Panc1 (cell line): Measurements from ENCODE around the gene LILRA2. TPM values are rescaled to one million over a fixed set of nuclear protein-coding genes. Genes with fewer than 3 reads are reported as not detected.
"Not testable (repeated sequence)": the region's sequence is repeated elsewhere in the genome, so short reads cannot be mapped to it uniquely, and the experiment has no call there.

ENCODE experiments used
- ATAC-seq: fragments of 200-7000 bp; cut with Tn5 transposase; 2 replicates; pipeline ENCODE4 v1.9.1; 2020; ENCODE audit warnings: mild to moderate bottlenecking, moderate library complexity
- BruUV-seq: library from RNA; stranded (reverse); fragments of 400-500 nt; replicated peaks from 2 replicates; lab custom pipeline; 2021; lab: Mats Ljungman, UMichigan
- CTCF ChIA-PET: fragments of 300-600 bp; sonication (Branson Sonifier 250); formaldehyde crosslinking; loops from one replicate; lab custom pipeline; 2022; ENCODE audit warnings: antibody characterized with exemption; lab: Charles Lee
- POLR2A ChIA-PET: fragments of 300-600 bp; sonication (Branson Sonifier 250); formaldehyde crosslinking; loops from one replicate; lab custom pipeline; 2022; ENCODE audit warnings: antibody characterized with exemption; lab: Charles Lee
- DNase-seq: peaks from one replicate; pipeline ENCODE4 v3.0.0-alpha.2; 2010; ENCODE audit warnings: low read depth, low spot score
- H3K27ac ChIP-seq: 2 replicates; pipeline ENCODE4 v1.5.1; 2011; ENCODE audit warnings: mild to moderate bottlenecking, low read length, inconsistent platforms
- H3K27me3 ChIP-seq: fragments of 200-500 bp; sonication (Bioruptor generic); 2 replicates; pipeline ENCODE4 v1.6.0; 2014; ENCODE audit warnings: low read length, inconsistent platforms; ENCODE audit not compliant: control insufficient read depth, insufficient read depth
- H3K36me3 ChIP-seq: fragments of 200-500 bp; sonication (Bioruptor generic); 2 replicates; pipeline ENCODE4 v1.5.1; 2014; ENCODE audit warnings: inconsistent platforms, mild to moderate bottlenecking, low read length, moderate library complexity; ENCODE audit not compliant: control insufficient read depth, insufficient read depth
- H3K4me1 ChIP-seq: 2 replicates; pipeline ENCODE4 v1.5.1; 2011; ENCODE audit warnings: inconsistent platforms, mild to moderate bottlenecking, low read length, moderate library complexity; ENCODE audit not compliant: control insufficient read depth, insufficient read depth
- H3K4me3 ChIP-seq, 2 experiments: 2 replicates each; pipeline ENCODE4 v1.5.1; 2011 to 2012; ENCODE audit warnings: low read depth in 2 of 2, low read length in 2 of 2, mild to moderate bottlenecking in 2 of 2, inconsistent platforms in 1 of 2, moderate library complexity in 1 of 2
- H3K9me3 ChIP-seq: fragments of 200-500 bp; sonication (Bioruptor generic); 2 replicates; pipeline ENCODE4 v1.5.1; 2014; ENCODE audit warnings: low read depth, mild to moderate bottlenecking, inconsistent platforms, low read length, moderate library complexity; ENCODE audit not compliant: control insufficient read depth, insufficient read depth
- POLR2AphosphoS5 ChIP-seq: IDR thresholded peaks from 2 replicates; pipeline ENCODE4 v1.6.1; 2012; ENCODE audit warnings: mild to moderate bottlenecking, low read depth, low read length, moderate library complexity
- REST ChIP-seq, 2 experiments: IDR thresholded peaks; 2 replicates each; pipeline ENCODE4 v1.6.1; 2011 to 2012; ENCODE audit warnings: low read depth in 2 of 2, control low read depth in 1 of 2, low read length in 1 of 2, mild to moderate bottlenecking in 1 of 2, moderate library complexity in 1 of 2; ENCODE audit not compliant: insufficient read depth in 1 of 2
- SIN3A ChIP-seq: IDR thresholded peaks from 2 replicates; pipeline ENCODE4 v1.6.1; 2012; ENCODE audit warnings: low read depth, mild to moderate bottlenecking, low read length, moderate library complexity, borderline replicate concordance; ENCODE audit not compliant: insufficient read depth
- TCF7L2 ChIP-seq: IDR thresholded peaks from 2 replicates; pipeline ENCODE4 v1.6.1; 2011; ENCODE audit warnings: mild to moderate bottlenecking, low read depth, low read length, inconsistent platforms
- in situ Hi-C: cut with HindIII; loops from 2 replicates; pipeline ENCODE4 v1.10.0; 2016; ENCODE audit warnings: low sequenced_read_pairs, low pct_unique_long_range_greater_than_20kb
- intact Hi-C: fragments of 100-400 bp; cut with micrococcal nuclease; formaldehyde crosslinking; loops from one replicate; pipeline ENCODE4 v1.10.0; 2022; ENCODE audit not compliant: unreplicated experiment
- total RNA-seq: library from RNA; stranded (reverse); gene quantifications from one replicate; pipeline ENCODE4 v1.2.1, GENCODE V29; 2021; ENCODE audit not compliant: unreplicated experiment
- TF ChIP-seq, protein P1 (sequence below): fragments of 450-650 bp; IDR thresholded peaks from 2 replicates; pipeline ENCODE4 v1.5.1; 2017; ENCODE audit warnings: mild to moderate bottlenecking

The LILRA2 gene
- total RNA-seq, 1 experiment from 2014 or later: not detected

DNA sequence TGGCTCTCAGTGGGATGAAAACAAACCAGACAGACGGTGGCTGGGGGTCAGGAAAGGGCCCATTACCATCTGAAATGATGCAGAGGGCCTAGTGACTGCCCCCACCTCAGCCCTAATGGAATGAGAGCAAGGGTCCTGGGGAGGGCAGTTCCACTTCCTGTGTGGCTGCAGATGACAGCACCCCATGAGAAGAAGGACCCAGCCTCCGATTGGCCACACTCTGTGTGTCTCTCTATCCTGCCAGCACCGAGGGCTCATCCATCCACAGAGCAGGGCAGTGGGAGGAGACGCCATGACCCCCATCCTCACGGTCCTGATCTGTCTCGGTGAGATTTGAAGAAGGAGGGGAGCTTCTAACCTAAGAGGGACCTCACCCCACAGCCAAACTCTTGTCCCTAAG, 57.2 kb downstream of the LILRA2 start:
- ChIA-PET POLR2A (no interaction called here), CTCF (no interaction called here)
- Histone ChIP-seq H3K4me1 (no peaks in the 10 kb centered on the region), H3K9me3 (no peaks in the 10 kb centered on the region), H3K4me3 (no peak overlapping the region), H3K36me3 (no peaks in the 10 kb centered on the region), H3K27ac (no peak overlapping the region), H3K27me3 (peaks cover 16% of the 10 kb centered on the region)
- BruUV-seq: no TSS peak
- no peak for ATAC-seq
- intact Hi-C loops (loop anchor here (5.0 kb wide), 1 partner anchor 333 kb away; no protein-coding TSS in a partner anchor), in situ Hi-C loops (no loop called here)
- DNase-seq: no peak
- no peak for TF ChIP-seq REST (IDR thresholded peaks at IDR 0.05; ENCODE audit: insufficient read depth in 1 of 2, low read depth in 2 of 2, low read length in 1 of 2)
- no peak for TF ChIP-seq TCF7L2
- TF ChIP-seq, protein P1, sequence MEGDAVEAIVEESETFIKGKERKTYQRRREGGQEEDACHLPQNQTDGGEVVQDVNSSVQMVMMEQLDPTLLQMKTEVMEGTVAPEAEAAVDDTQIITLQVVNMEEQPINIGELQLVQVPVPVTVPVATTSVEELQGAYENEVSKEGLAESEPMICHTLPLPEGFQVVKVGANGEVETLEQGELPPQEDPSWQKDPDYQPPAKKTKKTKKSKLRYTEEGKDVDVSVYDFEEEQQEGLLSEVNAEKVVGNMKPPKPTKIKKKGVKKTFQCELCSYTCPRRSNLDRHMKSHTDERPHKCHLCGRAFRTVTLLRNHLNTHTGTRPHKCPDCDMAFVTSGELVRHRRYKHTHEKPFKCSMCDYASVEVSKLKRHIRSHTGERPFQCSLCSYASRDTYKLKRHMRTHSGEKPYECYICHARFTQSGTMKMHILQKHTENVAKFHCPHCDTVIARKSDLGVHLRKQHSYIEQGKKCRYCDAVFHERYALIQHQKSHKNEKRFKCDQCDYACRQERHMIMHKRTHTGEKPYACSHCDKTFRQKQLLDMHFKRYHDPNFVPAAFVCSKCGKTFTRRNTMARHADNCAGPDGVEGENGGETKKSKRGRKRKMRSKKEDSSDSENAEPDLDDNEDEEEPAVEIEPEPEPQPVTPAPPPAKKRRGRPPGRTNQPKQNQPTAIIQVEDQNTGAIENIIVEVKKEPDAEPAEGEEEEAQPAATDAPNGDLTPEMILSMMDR: no peak
- no peak for TF ChIP-seq POLR2AphosphoS5
- no peak for TF ChIP-seq SIN3A

DNA sequence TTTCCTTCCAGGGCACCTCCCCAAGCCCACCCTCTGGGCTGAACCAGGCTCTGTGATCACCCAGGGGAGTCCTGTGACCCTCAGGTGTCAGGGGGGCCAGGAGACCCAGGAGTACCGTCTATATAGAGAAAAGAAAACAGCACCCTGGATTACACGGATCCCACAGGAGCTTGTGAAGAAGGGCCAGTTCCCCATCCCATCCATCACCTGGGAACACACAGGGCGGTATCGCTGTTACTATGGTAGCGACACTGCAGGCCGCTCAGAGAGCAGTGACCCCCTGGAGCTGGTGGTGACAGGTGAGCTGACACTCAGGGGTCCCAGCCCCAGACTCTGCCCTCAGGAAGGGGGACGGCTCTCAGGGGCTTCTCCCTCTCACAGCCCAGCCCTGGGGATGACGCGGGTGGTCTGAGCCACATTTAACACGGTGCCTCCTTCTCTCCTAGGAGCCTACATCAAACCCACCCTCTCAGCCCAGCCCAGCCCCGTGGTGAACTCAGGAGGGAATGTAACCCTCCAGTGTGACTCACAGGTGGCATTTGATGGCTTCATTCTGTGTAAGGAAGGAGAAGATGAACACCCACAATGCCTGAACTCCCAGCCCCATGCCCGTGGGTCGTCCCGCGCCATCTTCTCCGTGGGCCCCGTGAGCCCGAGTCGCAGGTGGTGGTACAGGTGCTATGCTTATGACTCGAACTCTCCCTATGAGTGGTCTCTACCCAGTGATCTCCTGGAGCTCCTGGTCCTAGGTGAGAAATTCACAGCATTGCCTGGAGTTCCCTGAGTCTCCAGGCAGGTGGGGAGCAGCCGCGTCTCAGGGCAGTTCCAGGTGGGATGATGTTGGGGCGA, 58.1 kb downstream of the LILRA2 start:
- BruUV-seq, CTCF ChIA-PET, H3K9me3 ChIP-seq, in situ Hi-C loops, H3K4me1 ChIP-seq, H3K4me3 ChIP-seq, H3K27ac ChIP-seq, POLR2A ChIA-PET, H3K36me3 ChIP-seq, DNase-seq: not testable (repeated sequence)
- peaks cover 10% of the 10 kb centered on the region for H3K27me3 ChIP-seq
- peak; percentile 52 for ATAC-seq
- intact Hi-C loops: loop anchor here (5.0 kb wide), 1 partner anchor 334 kb away; no protein-coding TSS in a partner anchor

GRCh38 chr19:54632517-54632916, 58.9 kb downstream of the LILRA2 start:
- intact Hi-C loops: loop anchor here (5.0 kb wide), 1 partner anchor 335 kb away; no protein-coding TSS in a partner anchor
- H3K36me3 ChIP-seq, H3K4me1 ChIP-seq, in situ Hi-C loops, ATAC-seq, H3K4me3 ChIP-seq, BruUV-seq, CTCF ChIA-PET, H3K27me3 ChIP-seq, DNase-seq, H3K9me3 ChIP-seq, H3K27ac ChIP-seq: not testable (repeated sequence)
- POLR2A ChIA-PET: interaction anchor here (0.6 kb wide), 1 partner anchor 577 kb away, joined by 5 read pairs; no protein-coding TSS in a partner anchor
